Ascending aorta (tissue), 2 donors: ENCODE data around the gene ZNF750. TPM values are rescaled to one million over a fixed set of nuclear protein-coding genes. Genes with fewer than 3 reads are reported as not detected.

Experiments used
- DNase-seq, 2 donors: peaks; one replicate each; pipeline ENCODE4 v3.0.0-alpha.2; 2019; ENCODE audit warnings: low spot score in 2 of 2
- H3K27ac ChIP-seq, 2 donors: fragments of 200-600 bp; sonication (generic); one replicate each; pipeline ENCODE4 v1.5.1; 2016 to 2017; ENCODE audit warnings: mild to moderate bottlenecking in 1 of 2
- H3K27me3 ChIP-seq: fragments of 200-600 bp; sonication (generic); one replicate; pipeline ENCODE4 v1.5.1; 2017
- H3K36me3 ChIP-seq, 2 donors: fragments of 200-600 bp; sonication (generic); one replicate each; pipeline ENCODE4 v1.5.1; 2016
- H3K4me1 ChIP-seq, 2 donors: fragments of 200-600 bp; sonication (generic); one replicate each; pipeline ENCODE4 v1.5.1; 2016 to 2017; ENCODE audit warnings: mild to moderate bottlenecking in 1 of 2
- H3K4me3 ChIP-seq, 2 donors: fragments of 200-600 bp; sonication (generic); one replicate each; pipeline ENCODE4 v1.5.1; 2016 to 2017; ENCODE audit warnings: mild to moderate bottlenecking in 1 of 2
- H3K9me3 ChIP-seq, 2 donors: fragments of 200-600 bp; sonication (generic); one replicate each; pipeline ENCODE4 v1.5.1; 2016
- intact Hi-C: fragments of 100-400 bp; cut with DNase I; formaldehyde crosslinking; loops from one replicate; pipeline ENCODE4 v1.15.1; 2023
- total RNA-seq: library from RNA; depleted of rRNA; stranded (reverse); fragments of >200 nt; gene quantifications from one replicate; pipeline ENCODE4 v1.1.0, GENCODE V29; 2016
- TF ChIP-seq, protein P1 (sequence below), 3 experiments: fragments of 200-600 bp in 2 of 3; fragments of 450-650 bp in 1 of 3; sonication (generic) in 2 of 3; IDR thresholded peaks; one replicate each; pipeline ENCODE4 v1.5.1; 2016 to 2019; ENCODE audit warnings: antibody characterized with exemption in 3 of 3, mild to moderate bottlenecking in 1 of 3, moderate library complexity in 1 of 3

ZNF750 gene
- total RNA-seq, 1 donor from 2014 or later = not detected

- Histone ChIP-seq H3K27ac (no peak overlapping the region), H3K9me3 (no peaks in the 10 kb centered on the region), H3K27me3 (no peaks in the 10 kb centered on the region), H3K4me1 (no peaks in the 10 kb centered on the region), H3K36me3 (peaks cover 0 to 8% of the 10 kb centered on the region in 2 donors), H3K4me3 (no peak overlapping the region)
- intact Hi-C loops = no loop called here
- TF ChIP-seq, protein P1, sequence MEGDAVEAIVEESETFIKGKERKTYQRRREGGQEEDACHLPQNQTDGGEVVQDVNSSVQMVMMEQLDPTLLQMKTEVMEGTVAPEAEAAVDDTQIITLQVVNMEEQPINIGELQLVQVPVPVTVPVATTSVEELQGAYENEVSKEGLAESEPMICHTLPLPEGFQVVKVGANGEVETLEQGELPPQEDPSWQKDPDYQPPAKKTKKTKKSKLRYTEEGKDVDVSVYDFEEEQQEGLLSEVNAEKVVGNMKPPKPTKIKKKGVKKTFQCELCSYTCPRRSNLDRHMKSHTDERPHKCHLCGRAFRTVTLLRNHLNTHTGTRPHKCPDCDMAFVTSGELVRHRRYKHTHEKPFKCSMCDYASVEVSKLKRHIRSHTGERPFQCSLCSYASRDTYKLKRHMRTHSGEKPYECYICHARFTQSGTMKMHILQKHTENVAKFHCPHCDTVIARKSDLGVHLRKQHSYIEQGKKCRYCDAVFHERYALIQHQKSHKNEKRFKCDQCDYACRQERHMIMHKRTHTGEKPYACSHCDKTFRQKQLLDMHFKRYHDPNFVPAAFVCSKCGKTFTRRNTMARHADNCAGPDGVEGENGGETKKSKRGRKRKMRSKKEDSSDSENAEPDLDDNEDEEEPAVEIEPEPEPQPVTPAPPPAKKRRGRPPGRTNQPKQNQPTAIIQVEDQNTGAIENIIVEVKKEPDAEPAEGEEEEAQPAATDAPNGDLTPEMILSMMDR (IDR thresholded peaks at IDR 0.05) = no peak
- DNase-seq = no peak
Measured at GRCh38 chr17:82844796-82845162, 5.0 kb upstream of the ZNF750 start.

- Histone ChIP-seq H3K4me3 (no peak overlapping the region), H3K27ac (no peak overlapping the region), H3K9me3 (no peaks in the 10 kb centered on the region), H3K4me1 (no peaks in the 10 kb centered on the region), H3K27me3 (no peaks in the 10 kb centered on the region), H3K36me3 (peaks cover 0 to 8% of the 10 kb centered on the region in 2 donors)
- DNase-seq = no peak
- TF ChIP-seq, protein P1 (IDR thresholded peaks at IDR 0.05) = no peak
- intact Hi-C loops = no loop called here
Measured at GRCh38 chr17:82843904-82844680, 4.3 kb upstream of the ZNF750 start.

- intact Hi-C loops = no loop called here
- Histone ChIP-seq H3K4me1 (no peaks in the 10 kb centered on the region), H3K27me3 (no peaks in the 10 kb centered on the region), H3K27ac (no peak overlapping the region), H3K4me3 (no peak overlapping the region), H3K36me3 (peaks cover 0 to 8% of the 10 kb centered on the region in 2 donors), H3K9me3 (no peaks in the 10 kb centered on the region)
- no peak for DNase-seq
- TF ChIP-seq, protein P1 (IDR thresholded peaks at IDR 0.05) = no peak
Measured at GRCh38 chr17:82841921-82842596, 2.2 kb upstream of the ZNF750 start.

DNA sequence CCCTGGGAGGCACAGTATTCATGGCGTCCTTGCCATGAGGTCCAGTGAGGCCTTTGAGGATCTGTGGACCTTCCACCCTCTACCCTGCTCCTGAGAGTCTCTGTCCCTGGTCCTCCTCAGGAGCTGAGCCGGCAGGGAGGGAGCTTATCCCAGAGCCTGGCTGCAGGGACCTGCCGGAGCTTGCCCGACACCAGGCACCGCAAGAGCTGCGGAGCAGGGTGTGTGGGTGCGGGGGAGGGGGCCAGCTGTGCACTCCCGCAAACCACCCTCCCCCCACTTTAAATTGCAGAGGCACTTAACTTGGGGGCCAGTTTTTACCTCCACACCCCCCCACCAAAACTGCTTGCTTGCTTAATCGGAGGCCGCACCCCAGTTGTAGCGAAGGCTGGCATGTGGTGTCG lies 609 bp upstream of the ZNF750 start:
- Histone ChIP-seq H3K9me3 (no peaks in the 10 kb centered on the region), H3K27me3 (no peaks in the 10 kb centered on the region), H3K27ac (no peak overlapping the region), H3K36me3 (peaks cover 0 to 3% of the 10 kb centered on the region in 2 donors), H3K4me3 (no peak overlapping the region), H3K4me1 (no peaks in the 10 kb centered on the region)
- TF ChIP-seq, protein P1 (IDR thresholded peaks at IDR 0.05) = no peak
- DNase-seq = no peak
- intact Hi-C loops = no loop called here

GRCh38 chr17:82838386-82839063 lies 1.3 kb downstream of the ZNF750 start:
- Histone ChIP-seq H3K27ac (no peak overlapping the region), H3K9me3 (no peaks in the 10 kb centered on the region), H3K36me3 (peaks cover 0 to 9% of the 10 kb centered on the region in 2 donors), H3K27me3 (no peaks in the 10 kb centered on the region), H3K4me1 (no peaks in the 10 kb centered on the region), H3K4me3 (no peak overlapping the region)
- DNase-seq = no peak
- TF ChIP-seq, protein P1 (IDR thresholded peaks at IDR 0.05) = no peak
- intact Hi-C loops = no loop called here
